Smooth muscle cell (in vitro differentiated cells): ENCODE results near the gene CD44. TPM values are rescaled to one million over a fixed set of nuclear protein-coding genes. Genes with fewer than 3 reads are reported as not detected.

Experiments used
- DNase-seq: peaks from one replicate; lab custom pipeline; 2025; ENCODE audit not compliant: unreplicated experiment; lab: John Stamatoyannopoulos, UW
- H2AFZ ChIP-seq: fragments of 200-600 bp; sonication (generic); 2 replicates; pipeline ENCODE4 v1.6.0; 2016; ENCODE audit warnings: antibody characterized with exemption, low read depth, mild to moderate bottlenecking
- H3F3A ChIP-seq: fragments of 200-600 bp; sonication (generic); 2 replicates; pipeline ENCODE4 v1.6.0; 2017; ENCODE audit warnings: antibody characterized with exemption, low read depth
- H3K27ac ChIP-seq: fragments of 200-600 bp; sonication (generic); 2 replicates; pipeline ENCODE4 v1.5.1; 2016; ENCODE audit warnings: low read depth, mild to moderate bottlenecking
- H3K27me3 ChIP-seq: fragments of 200-600 bp; sonication (generic); 2 replicates; pipeline ENCODE4 v1.6.1; 2016; ENCODE audit warnings: low read depth, mild to moderate bottlenecking
- H3K36me3 ChIP-seq: fragments of 200-600 bp; sonication (generic); 2 replicates; pipeline ENCODE4 v1.5.1; 2016; ENCODE audit warnings: low read depth
- H3K4me1 ChIP-seq: fragments of 200-600 bp; sonication (generic); 2 replicates; pipeline ENCODE4 v1.5.1; 2016; ENCODE audit warnings: low read depth
- H3K4me2 ChIP-seq: fragments of 200-600 bp; sonication (generic); 2 replicates; pipeline ENCODE4 v1.6.0; 2016; ENCODE audit warnings: mild to moderate bottlenecking
- H3K4me3 ChIP-seq: fragments of 200-600 bp; sonication (generic); 2 replicates; pipeline ENCODE4 v1.5.1; 2016; ENCODE audit warnings: mild to moderate bottlenecking
- H3K79me2 ChIP-seq: fragments of 200-600 bp; sonication (generic); 2 replicates; pipeline ENCODE4 v1.6.0; 2016; ENCODE audit warnings: low read depth, mild to moderate bottlenecking
- H3K9ac ChIP-seq: fragments of 200-600 bp; sonication (generic); 2 replicates; pipeline ENCODE4 v1.6.0; 2016; ENCODE audit warnings: low read depth
- H3K9me3 ChIP-seq: fragments of 200-600 bp; sonication (generic); replicated peaks from 2 replicates; pipeline ENCODE4 v1.5.1; 2016; ENCODE audit warnings: low read depth
- H4K20me1 ChIP-seq: fragments of 200-600 bp; sonication (generic); 2 replicates; pipeline ENCODE4 v1.6.0; 2016; ENCODE audit warnings: low read depth
- WGBS: methylation state at CpG from one replicate; pipeline ENCODE4 v1.1.7; 2016; ENCODE audit warnings: low lambda C conversion rate; 5-methylcytosine and 5-hydroxymethylcytosine counted together
- polyA plus RNA-seq: library from polyadenylated mRNA; unstranded; fragments of >200 nt; fragmentation: Nextera tagmentation; extraction: Ambion mirVana; gene quantifications from 2 replicates; pipeline ENCODE4 v1.2.1, GENCODE V29; 2016
- total RNA-seq: library from RNA; depleted of rRNA; stranded (reverse); fragments of >200 nt; gene quantifications from 2 replicates; pipeline ENCODE4 v1.2.3, GENCODE V29; 2014
- TF ChIP-seq, protein P1 (sequence below): fragments of 200-600 bp; sonication (generic); IDR thresholded peaks from 2 replicates; pipeline ENCODE4 v1.5.1; 2017; ENCODE audit warnings: borderline replicate concordance, mild to moderate bottlenecking, antibody characterized with exemption; ENCODE audit not compliant: insufficient read depth, poor library complexity, severe bottlenecking

The CD44 gene
- total and polyA plus RNA-seq, 2 experiments from 2014 or later, result 116 to 248 TPM

- Histone ChIP-seq H3K4me1 (no peaks in the 10 kb centered on the region), H3K27ac (no peak overlapping the region), H3K27me3 (no peaks in the 10 kb centered on the region), H3K9ac (no peak overlapping the region), H3K79me2 (no peaks in the 10 kb centered on the region), H2AFZ (no peak overlapping the region), H3K4me3 (no peak overlapping the region), H3K4me2 (no peak overlapping the region), H3F3A (peaks cover 5% of the 10 kb centered on the region), H3K36me3 (no peaks in the 10 kb centered on the region), H4K20me1 (no peaks in the 10 kb centered on the region), H3K9me3 (no peaks in the 10 kb centered on the region)
- TF ChIP-seq, protein P1, sequence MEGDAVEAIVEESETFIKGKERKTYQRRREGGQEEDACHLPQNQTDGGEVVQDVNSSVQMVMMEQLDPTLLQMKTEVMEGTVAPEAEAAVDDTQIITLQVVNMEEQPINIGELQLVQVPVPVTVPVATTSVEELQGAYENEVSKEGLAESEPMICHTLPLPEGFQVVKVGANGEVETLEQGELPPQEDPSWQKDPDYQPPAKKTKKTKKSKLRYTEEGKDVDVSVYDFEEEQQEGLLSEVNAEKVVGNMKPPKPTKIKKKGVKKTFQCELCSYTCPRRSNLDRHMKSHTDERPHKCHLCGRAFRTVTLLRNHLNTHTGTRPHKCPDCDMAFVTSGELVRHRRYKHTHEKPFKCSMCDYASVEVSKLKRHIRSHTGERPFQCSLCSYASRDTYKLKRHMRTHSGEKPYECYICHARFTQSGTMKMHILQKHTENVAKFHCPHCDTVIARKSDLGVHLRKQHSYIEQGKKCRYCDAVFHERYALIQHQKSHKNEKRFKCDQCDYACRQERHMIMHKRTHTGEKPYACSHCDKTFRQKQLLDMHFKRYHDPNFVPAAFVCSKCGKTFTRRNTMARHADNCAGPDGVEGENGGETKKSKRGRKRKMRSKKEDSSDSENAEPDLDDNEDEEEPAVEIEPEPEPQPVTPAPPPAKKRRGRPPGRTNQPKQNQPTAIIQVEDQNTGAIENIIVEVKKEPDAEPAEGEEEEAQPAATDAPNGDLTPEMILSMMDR, result no peak
- no peak for DNase-seq
Observed at GRCh38 chr11:35109827-35110226, 29.1 kb upstream of the CD44 start.

GRCh38 chr11:35111161-35112055, 27.6 kb upstream of the CD44 start:
- DNase-seq, result no peak
- no peaks in the 10 kb centered on the region for H3K27me3 ChIP-seq
- H3K9ac ChIP-seq, result peak overlapping the region; percentile 47
- H3F3A ChIP-seq, result peaks cover 5% of the 10 kb centered on the region
- no peaks in the 10 kb centered on the region for H3K79me2 ChIP-seq
- 71% methylated on average over 4 of the region's 4 CpGs for WGBS
- H2AFZ ChIP-seq, result no peak overlapping the region
- no peaks in the 10 kb centered on the region for H3K36me3 ChIP-seq
- H3K4me2 ChIP-seq, result peak overlapping the region; percentile 60
- TF ChIP-seq, protein P1, result no peak
- peak overlapping the region; percentile 90 for H3K27ac ChIP-seq
- H3K4me1 ChIP-seq, result no peaks in the 10 kb centered on the region
- H4K20me1 ChIP-seq, result no peaks in the 10 kb centered on the region
- H3K4me3 ChIP-seq, result no peak overlapping the region
- no peaks in the 10 kb centered on the region for H3K9me3 ChIP-seq

GRCh38 chr11:35112056-35112845, 26.7 kb upstream of the CD44 start:
- H3K9me3 ChIP-seq, result no peaks in the 10 kb centered on the region
- 74% methylated on average over 13 of the region's 13 CpGs for WGBS
- H2AFZ ChIP-seq, result no peak overlapping the region
- H3K27me3 ChIP-seq, result no peaks in the 10 kb centered on the region
- TF ChIP-seq, protein P1, result no peak
- H3K4me1 ChIP-seq, result no peaks in the 10 kb centered on the region
- peak overlapping the region; percentile 47 for H3K9ac ChIP-seq
- H3K27ac ChIP-seq, result peak overlapping the region; percentile 90
- H3K4me2 ChIP-seq, result peak overlapping the region; percentile 60
- no peak for DNase-seq
- H3K4me3 ChIP-seq, result no peak overlapping the region
- peaks cover 5% of the 10 kb centered on the region for H3F3A ChIP-seq
- no peaks in the 10 kb centered on the region for H4K20me1 ChIP-seq
- H3K36me3 ChIP-seq, result no peaks in the 10 kb centered on the region
- H3K79me2 ChIP-seq, result no peaks in the 10 kb centered on the region
